HG03280 (cell line): ENCODE results near the gene FOCAD.

Experiments used
- ATAC-seq: cut with Tn5 transposase; IDR thresholded peaks from one replicate; pipeline ENCODE4 v1.9.1; 2021; ENCODE audit warnings: mild to moderate bottlenecking, moderate library complexity; ENCODE audit not compliant: unreplicated experiment

FOCAD gene

GRCh38 chr9:20729523-20729922 lies 45.5 kb downstream of the FOCAD start:
- ATAC-seq: no peak

DNA sequence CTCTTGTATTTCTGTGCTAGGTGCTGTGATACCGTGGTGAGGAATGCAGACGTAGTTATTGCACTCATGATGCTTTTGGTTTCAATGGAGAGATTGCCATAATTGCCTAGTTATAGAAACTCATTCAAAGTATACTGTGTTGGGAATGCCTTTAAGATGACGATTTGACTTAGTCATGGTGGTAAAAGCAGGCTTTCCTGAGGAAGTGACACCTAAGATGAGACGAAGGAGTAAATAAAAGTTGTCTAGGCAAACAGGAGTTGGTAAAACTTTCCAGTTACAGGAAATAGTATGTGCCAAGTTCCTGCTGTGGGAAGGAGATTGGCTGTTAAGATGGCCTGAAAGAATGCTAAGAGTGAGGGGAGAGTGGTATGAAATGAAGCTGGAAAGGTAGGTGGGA lies 48.1 kb downstream of the FOCAD start:
- ATAC-seq: no peak

DNA sequence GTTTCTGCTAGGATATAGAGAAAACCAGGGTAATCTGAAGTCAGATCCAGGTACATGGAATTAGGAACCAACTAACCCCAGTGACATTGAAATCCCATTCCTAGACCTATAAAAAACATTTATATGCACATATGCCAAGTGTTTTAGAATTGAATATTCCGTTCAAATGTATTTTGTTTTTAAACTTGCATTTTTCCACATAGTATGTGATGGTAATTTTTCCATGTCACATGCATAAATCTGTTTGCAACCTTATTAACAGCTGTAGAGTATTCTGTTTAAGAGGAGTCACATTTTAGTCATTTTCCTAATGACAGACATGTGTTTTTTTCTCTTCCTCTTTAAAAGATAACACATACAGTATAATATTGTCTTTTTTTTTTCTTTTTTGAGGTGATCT lies 50.2 kb downstream of the FOCAD start:
- no peak for ATAC-seq

GRCh38 chr9:20740304-20740703 lies 56.2 kb downstream of the FOCAD start:
- ATAC-seq: no peak

GRCh38 chr9:20740929-20741582 lies 57.0 kb downstream of the FOCAD start:
- ATAC-seq: no peak

- ATAC-seq: no peak
Measured at GRCh38 chr9:20742833-20743232, 58.8 kb downstream of the FOCAD start.

- no peak for ATAC-seq
Measured at GRCh38 chr9:20744036-20744630, 60.1 kb downstream of the FOCAD start.

- ATAC-seq: no peak
Measured at GRCh38 chr9:20746967-20747366, 62.9 kb downstream of the FOCAD start.

GRCh38 chr9:20749496-20750198 lies 65.6 kb downstream of the FOCAD start:
- no peak for ATAC-seq

DNA sequence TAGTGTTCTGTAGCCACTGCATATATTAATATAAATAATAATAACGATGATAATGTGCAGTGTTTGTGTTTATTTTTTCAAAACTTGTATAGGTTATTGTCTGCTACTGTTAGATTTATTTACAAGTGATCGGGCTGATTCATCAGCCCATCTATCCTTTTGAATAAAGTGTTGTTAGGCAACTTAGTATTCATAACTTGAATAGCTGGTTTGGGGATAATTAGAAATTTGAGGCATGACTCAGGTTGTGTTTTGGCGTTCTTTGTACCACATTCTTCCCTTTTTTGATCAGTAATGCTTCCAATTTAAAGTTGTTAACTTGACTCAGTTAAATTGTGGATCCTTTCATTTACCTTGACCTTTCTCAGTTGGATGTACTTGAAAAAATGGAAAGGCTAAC lies 69.7 kb downstream of the FOCAD start:
- ATAC-seq: no peak

DNA sequence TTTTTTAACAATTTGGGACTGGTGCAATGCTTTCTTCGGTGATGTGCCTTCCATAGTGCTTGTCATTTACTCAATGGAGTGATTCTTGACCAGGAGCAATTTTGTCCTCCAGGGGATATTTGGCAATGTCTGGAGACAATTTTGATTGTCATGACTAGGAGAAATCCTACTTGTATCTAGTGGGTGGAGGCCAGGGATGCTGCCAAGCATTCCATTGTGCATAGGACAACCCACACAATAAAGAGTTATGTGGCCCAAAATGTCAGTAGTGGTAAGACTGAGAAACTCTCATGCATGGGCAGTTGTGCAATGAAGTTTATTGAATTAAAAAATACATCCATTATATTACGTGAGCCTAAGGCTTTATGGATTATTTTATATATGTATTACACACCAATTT lies 70.5 kb downstream of the FOCAD start:
- ATAC-seq: no peak

- no peak for ATAC-seq
Measured at GRCh38 chr9:20760246-20760891, 76.3 kb downstream of the FOCAD start.

DNA sequence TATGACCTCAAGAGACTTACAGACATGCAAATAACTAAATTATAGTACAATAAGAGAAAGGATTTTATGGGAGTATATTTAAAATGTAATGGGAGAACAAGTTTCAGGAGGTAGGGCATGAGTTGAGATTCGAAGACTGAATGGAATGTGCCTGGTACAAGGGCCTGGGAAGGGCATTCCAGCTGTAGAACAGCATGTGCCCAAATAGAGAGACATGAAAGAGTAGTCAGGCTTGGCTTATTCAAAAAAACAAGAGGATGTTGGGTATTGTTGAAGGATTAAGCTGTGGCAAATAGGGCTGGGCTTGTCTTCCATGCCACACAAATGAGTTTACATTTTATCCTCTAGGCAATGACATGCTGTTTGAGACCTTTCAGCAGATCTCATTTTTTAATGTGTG lies 86.9 kb downstream of the FOCAD start:
- ATAC-seq: no peak

GRCh38 chr9:20771729-20772128 lies 87.7 kb downstream of the FOCAD start:
- ATAC-seq: no peak

- ATAC-seq: no peak
Measured at GRCh38 chr9:20775683-20776082, 91.6 kb downstream of the FOCAD start.

GRCh38 chr9:20781092-20781491 lies 97.0 kb downstream of the FOCAD start:
- no peak for ATAC-seq

DNA sequence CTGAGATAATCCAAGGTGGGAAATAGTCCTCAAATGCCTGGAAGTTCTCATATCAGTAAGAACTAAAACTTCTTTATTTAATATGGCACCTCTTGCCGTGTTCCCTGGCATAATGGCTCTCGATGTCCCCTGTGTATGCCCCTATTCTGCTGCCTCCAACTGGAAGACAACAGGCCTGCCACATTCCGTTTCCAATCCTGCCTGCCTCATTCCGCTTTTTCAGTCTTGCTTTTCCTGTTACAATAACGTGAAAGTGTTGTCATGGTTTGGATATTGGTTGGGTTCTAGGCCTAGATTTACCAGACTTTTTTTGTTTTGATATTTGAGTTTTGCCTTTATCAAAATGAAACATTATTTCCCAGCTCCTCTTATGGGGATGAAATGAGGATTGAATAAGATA lies 98.2 kb downstream of the FOCAD start:
- no peak for ATAC-seq

GRCh38 chr9:20783057-20784038 lies 99.3 kb downstream of the FOCAD start:
- ATAC-seq: no peak

- ATAC-seq: no peak
Measured at GRCh38 chr9:20784196-20784595, 100.1 kb downstream of the FOCAD start.

GRCh38 chr9:20786807-20787206 lies 102.7 kb downstream of the FOCAD start:
- ATAC-seq: no peak
